CD4-positive, alpha-beta T cell treated with Interleukin-10 for 1 hour (primary cell): ENCODE results near the gene RARB.

Experiments
- DNase-seq: peaks from one replicate; pipeline ENCODE4 v3.0.0-alpha.2; 2020

RARB gene

GRCh38 chr3:25423780-25424588, 4.1 kb upstream of the RARB start:
- no peak for DNase-seq

GRCh38 chr3:25424614-25425013, 3.4 kb upstream of the RARB start:
- DNase-seq, result no peak

- no peak for DNase-seq
Measured at GRCh38 chr3:25426408-25426807, 1.7 kb upstream of the RARB start.

GRCh38 chr3:25427155-25427554, 908 bp upstream of the RARB start:
- DNase-seq, result no peak

- no peak for DNase-seq
Measured at GRCh38 chr3:25427563-25427941, 511 bp upstream of the RARB start.

GRCh38 chr3:25428789-25429335, 799 bp downstream of the RARB start:
- no peak for DNase-seq

- no peak for DNase-seq
Measured at GRCh38 chr3:25429361-25430286, 1.6 kb downstream of the RARB start.

GRCh38 chr3:25430287-25430934, 2.3 kb downstream of the RARB start:
- no peak for DNase-seq

- DNase-seq, result no peak
Measured at GRCh38 chr3:25430935-25431770, 3.1 kb downstream of the RARB start.

- DNase-seq, result no peak
Measured at GRCh38 chr3:25432176-25432720, 4.2 kb downstream of the RARB start.

- no peak for DNase-seq
Measured at GRCh38 chr3:25433106-25433505, 5.0 kb downstream of the RARB start.

GRCh38 chr3:25433868-25434267, 5.8 kb downstream of the RARB start:
- no peak for DNase-seq

GRCh38 chr3:25437953-25438352, 9.9 kb downstream of the RARB start:
- no peak for DNase-seq

GRCh38 chr3:25438791-25439555, 10.9 kb downstream of the RARB start:
- no peak for DNase-seq

GRCh38 chr3:25441234-25441856, 13.3 kb downstream of the RARB start:
- DNase-seq, result no peak

- no peak for DNase-seq
Measured at GRCh38 chr3:25442486-25442885, 14.4 kb downstream of the RARB start.

- no peak for DNase-seq
Measured at GRCh38 chr3:25444273-25444672, 16.2 kb downstream of the RARB start.

GRCh38 chr3:25445731-25446130, 17.7 kb downstream of the RARB start:
- no peak for DNase-seq

GRCh38 chr3:25447285-25447684, 19.2 kb downstream of the RARB start:
- no peak for DNase-seq

GRCh38 chr3:25447925-25448324, 19.9 kb downstream of the RARB start:
- DNase-seq, result no peak
